Activated CD8-positive, alpha-beta memory T cell treated with anti-CD3 and anti-CD28 coated beads for 48 hours (primary cell): ENCODE results near the gene SNRK.

Experiments
- DNase-seq, 3 experiments: peaks; one replicate each; pipeline ENCODE4 v3.0.0-alpha.2; 2020; ENCODE audit warnings: low read depth in 2 of 3, low spot score in 2 of 3

Gene SNRK

DNA sequence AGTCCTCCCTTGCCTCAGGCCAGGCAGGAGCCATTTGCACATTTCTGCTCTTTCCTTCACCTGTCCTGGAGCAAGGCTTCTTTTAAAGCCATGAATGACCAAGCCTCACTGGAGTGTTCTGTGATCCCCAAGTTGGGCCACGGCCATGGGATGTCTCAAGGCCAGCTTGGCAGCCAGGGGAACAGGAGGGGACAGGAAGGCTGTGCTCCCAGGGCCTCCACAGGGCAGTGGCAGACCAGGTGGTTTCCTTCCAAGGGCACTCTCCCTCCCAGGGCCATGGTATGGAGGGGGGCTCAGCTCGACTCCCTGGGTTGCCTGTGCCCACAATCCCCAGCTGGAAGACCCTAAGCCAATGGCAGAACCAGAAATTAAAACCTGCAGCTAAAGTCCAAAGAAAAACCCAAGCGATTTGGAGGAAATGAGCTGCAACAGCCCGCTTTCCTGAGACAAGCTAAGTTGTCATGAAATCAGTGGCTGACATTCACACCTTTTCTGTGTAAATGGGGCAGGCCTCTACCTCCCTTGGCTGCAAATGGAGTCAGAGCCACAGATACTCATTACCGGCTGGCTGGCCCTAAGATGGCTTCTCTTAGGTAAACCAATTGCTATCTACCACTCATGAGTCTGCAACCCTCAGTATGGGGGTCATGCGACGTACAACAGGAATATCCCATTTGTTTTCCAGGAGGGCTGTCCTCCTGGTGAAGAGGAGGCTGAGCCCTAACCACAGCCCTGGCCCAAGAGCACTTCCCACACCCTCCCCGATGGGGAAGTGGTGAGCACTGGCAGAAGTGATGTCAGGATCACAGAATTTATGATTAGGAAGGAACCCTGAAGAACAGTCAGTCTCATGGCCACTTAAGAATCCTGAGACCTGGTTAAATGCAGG is 83.3 kb downstream of the SNRK start:
- no peak for DNase-seq

DNA sequence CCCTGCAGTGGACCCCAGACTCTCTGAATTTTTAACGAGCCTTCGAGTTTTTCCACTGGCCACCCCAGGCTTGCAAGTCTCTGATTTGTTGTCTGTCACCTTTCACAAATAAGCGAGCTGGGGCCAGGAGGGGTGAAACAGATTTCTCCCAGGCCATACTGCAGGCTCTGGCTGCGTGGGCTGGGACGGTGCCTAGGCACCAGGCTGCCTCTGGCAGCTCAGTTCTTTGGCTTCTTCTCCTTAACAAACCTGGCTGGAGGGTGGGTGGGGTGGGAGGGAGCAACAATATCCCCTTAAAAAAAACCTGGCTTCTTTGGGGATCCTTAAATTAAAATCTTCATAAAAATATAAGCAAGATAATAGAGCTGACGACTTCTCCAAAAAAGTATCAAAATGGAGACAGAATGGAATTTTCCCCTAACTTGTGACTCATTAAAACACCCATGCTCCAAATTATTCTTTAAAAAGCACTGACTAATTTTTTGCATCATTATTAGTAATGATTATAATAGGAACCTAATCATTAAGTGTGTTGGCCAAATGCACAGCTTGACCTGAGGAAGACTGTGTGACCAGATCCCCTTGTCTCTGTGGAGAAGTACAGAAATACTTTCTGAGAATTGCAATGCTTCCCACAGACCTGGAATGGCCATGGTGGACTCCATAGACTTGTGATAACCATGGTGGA is 84.1 kb downstream of the SNRK start:
- DNase-seq = no peak

DNA sequence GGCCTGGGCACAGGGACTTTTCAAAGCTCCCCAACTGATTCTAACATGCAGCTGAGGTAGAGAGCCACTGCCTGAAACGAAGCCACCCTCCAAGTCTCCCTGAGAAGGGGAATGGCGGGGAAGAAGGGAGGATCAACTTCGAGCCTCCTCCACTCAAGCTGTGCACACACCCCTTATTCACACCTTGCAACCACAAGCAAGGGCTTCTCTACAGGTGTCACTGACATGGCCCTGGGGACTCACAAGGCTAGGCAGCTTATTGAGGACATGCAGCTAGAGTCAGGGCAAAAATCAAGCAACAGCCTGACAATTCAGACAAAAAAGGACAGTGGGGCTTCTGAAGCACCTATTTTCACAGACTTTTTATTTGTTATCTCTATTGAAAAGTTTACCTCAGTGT is 85.2 kb downstream of the SNRK start:
- no peak for DNase-seq

DNA sequence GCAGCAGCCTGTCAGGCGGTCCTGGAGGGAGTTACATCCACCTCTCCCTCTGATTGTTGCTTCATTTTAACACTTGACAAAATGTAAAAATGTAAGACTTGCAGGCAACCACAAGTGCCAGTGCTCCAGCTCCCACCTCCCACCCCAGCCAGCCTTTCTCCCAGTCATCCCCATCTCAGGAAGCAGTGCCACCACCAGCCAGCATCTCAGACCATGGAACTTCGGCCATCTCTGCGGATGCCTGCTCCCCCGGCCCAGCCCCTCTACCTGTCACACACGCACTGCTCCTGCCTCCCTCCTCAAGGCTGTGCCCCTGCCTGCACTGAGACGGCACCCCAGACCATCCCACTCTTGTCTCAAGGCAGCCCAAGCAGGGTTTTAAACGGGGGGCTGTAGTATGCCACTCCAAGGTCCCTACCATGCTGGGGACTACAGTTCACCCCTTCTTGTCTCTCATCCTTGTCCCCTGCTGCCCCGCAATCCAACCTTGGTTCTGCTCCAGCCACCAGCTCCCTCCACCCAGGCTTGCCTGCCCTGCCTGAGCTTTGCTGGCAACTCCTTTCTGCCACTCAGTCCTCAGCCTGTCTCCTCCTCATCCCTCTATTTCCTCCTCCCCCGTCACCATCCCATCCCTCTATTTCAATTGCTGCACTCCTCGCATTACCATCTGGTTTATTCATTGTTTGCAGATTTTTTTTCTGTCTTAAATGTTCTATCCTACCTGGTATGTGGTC is 85.8 kb downstream of the SNRK start:
- no peak for DNase-seq

DNA sequence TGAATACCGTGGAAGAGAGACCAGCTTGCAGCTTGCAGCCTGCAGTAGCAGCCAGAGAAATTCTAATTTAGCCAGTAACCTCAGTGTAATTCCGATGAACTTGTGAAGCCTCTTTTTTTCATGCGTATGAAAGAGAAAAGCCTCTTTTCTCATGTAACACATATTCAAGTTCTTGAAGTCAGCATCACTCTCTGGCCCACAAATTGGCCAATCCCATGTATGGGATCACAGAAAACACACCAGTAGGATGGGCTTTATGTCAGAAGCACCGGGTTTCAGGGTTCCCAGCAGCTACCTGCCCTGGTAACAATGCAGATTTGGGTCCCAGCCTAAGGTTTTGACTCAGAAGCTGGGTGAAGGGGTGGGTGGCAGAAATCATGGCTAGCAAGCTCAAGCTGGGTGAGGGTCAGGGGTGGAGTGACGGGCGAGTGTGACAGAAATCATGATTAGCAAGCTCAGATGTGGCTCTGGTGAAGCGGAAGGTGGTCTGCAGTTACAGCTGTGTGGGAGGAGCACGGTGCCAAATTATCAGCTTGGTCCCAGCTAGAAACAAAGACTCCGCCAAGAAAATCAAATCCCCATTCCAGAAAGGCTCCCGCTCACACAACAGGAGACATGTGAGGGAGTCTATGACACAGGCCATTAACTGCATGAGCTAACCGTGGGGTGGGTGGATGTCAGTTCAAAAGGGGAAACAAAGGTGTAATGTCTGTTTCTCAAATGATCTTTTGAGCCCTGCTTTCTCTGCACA is 86.6 kb downstream of the SNRK start:
- DNase-seq = no peak

DNA sequence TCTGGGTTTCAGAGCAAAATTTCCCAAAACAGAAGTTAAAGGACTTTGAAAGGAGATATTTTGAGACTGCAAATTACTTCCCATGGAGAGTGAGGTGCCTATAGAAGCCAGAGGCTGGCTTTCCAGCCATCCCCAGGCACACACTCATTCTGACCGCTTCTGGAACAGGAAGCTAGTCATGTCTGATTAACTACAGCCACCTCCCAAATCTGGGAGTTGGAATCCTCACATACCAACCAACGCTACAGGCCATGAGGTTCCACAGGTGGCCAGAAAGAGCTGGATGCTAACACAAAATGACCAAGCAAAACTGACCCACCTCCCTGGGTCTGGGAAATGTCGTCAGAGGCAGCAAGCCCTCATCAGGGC is 87.2 kb downstream of the SNRK start:
- DNase-seq = no peak

DNA sequence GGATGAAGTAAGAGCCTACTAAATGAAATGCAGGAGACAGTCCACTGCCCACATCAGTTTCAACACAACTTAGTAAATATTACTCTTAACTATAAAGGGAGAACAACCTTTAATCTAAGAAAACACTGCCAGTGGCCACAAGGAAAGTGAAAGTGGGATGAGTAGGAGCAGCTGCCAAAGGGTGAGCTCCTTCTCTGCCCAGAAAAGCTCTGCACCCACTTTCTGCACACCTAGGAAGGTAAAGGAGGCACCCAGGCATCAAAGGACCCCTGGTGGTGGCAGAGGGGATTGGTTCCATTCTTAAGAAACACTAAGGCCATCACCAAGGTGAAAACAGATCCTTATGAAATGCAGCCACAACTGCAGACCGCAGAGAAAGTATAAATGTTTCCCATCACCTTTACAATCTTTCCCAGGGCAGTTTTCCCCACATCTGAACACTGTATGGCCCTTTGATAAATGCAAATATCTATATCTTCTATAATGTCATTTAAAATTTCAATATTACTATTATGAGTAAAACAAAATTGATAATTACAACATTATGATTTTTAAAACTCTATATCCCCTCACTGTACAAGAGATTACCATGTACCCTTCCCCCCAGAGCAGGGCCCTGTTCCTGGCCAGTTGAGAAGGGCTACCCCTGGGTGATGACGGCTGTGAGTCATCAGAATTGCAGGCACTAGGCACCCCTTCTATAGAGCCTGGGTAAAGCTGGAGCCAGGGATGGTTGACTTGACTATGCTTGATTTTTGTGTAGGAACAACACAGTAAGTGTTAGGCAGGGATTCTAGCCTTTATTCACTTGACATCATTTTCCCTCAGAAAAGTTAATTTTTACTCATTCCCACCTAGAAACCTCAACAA is 92.0 kb downstream of the SNRK start:
- peak in 2 of 3 experiments; percentile 12 to 39 for DNase-seq

DNA sequence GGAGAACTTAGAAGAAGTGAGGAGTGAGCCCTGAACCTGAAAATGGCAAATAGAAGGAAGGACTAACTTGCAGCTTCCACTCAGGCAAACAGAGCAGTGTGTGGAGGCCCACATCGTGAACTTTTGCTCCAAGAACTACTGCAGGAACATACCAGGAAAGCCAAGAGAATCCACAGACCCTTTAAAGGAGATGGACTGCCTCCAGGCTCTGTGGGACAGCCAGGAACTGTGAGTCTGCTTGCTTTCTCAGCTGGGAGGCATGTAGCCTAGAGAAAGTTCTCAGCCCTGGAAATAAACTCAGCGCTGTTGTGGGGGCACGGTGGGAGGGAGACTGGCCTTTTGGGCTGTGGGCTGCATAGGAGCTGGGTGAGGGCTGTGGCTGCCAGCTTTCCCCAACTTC is 93.0 kb downstream of the SNRK start:
- DNase-seq = no peak

DNA sequence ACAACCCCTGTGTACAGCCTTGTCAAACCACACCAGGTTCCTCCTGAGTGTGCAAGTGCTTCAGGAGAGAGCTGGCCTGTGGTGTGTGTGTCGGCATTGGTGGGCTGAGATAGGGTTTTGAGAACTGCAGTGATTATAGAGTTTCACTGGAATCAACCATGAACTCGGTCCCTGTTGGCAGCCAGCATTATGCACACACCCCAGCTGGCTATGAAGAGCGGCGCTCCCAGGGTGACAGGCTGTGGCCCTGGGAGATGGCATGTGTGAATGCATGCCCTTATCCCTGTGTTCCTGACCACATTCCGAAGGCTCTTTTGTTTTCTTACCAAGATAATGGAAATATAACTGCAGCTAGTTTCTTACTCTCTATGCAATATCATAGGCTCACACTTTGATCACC is 101.8 kb downstream of the SNRK start:
- no peak for DNase-seq

DNA sequence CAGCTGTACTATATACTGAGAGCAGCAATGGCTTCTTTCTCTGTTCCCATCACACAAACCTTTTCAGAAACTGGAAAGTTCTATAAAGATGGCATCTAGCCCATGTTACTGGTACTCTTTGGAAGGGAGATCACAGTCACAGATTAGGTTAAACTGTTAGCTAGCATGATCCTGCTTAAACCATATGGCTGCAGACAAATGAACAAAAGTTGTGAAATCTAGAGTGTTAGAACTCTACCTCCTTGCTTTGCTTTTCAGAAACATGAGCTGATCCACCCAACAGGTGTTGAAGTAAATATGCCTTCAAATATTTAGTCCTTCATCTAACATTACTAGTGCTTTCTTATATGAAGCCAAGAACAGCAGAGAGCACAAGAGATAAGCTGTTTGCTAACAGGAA is 102.6 kb downstream of the SNRK start:
- no peak for DNase-seq

DNA sequence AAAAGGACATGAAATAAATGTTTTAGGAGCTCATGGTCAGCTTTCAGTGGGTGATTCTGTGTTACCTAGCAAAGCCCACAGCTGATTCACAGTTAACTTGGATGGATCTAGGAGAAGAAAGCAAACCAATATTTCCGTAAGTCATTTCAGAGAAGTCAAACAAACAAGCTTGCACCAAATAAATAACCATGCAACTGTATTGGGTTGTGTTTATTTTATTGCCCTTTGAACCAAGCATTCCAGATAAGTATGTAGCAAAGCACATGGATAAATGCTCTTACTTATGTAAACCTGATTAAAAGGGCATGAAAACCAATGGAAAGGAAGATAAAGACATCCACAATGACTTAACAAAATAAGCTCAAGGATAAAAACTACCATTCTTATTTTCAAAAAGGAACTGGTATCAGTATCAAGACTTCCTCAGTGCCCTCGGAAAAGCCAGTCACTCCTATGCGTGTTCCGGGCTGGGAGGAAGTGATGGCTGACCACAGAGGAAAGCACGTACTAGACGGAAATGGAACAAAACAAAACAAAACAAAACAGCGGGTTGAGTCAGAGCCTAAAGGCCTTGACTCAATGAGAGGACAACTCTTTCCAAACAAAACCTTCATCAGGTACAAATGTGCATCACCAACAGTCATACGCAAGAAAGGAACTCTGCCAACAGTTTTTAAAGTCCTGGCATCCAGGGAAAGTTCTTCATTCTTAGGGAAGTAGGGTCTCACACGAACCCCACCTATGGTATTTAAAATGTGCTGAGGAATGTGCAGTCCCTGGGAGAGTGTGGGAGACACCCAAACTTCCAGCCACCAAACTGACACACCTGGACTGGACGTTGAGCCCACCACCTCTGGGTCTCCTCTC is 103.3 kb downstream of the SNRK start:
- DNase-seq = peak in 2 of 3 experiments; percentile 20 to 31

DNA sequence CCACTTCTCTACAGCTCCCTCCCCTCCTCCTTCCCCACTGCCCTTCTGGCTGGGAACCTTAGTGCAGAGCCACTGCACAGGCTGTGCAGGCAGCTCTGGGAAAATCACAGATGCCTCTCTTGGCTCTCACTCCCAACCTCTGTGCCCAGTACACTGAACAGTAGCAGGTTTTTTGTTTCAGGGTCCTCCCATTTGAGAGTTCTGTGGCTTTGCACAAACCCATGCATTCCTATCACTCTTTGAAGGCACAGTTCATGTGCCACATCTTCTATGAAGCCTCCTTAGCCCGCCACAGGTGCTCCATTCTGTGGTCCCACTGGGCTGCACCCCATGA is 103.9 kb downstream of the SNRK start:
- no peak for DNase-seq

DNA sequence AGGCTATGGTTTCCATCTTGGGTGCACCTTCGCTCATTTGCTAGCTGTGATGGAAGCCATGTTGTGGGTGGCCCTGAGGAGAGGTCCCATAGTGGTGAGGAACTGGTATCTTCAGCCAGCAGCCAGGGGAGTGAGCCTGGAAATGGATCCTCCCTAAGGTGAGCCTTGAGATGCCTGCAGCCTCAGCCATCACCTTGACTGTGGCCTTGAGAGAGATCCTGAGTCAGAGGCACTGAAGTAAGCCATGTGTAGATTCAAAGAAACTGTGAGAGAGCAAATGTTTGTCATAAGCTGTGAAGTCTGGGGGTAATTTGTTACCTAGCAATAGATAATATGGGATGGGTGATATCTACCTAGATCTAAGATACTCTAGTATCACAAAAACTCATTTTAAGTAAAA is 105.3 kb downstream of the SNRK start:
- no peak for DNase-seq

DNA sequence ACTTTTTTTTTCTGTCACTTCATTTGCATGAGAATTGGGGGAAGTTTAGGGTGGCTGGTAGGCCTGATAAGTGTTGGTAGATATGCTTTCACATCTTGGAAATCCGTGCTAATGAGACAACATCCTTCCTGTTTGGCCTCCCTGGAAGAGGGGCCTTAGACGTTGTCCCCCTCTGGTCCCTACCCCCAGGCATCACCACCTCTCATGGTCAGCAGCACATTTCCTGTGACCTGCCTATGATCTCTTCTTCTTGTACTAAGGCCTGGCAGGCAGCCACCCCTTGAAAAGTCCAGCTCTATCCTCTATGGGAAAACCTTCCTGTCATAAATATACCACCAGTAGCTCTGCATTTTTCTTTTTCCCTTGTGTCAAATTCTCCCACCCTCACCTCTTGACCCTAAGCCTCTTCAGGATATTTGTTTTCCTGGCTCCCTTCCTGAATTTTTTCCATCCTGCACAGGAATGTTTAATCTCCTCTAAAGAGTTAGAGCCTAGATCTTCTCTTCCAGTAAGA is 107.8 kb downstream of the SNRK start:
- DNase-seq = no peak

DNA sequence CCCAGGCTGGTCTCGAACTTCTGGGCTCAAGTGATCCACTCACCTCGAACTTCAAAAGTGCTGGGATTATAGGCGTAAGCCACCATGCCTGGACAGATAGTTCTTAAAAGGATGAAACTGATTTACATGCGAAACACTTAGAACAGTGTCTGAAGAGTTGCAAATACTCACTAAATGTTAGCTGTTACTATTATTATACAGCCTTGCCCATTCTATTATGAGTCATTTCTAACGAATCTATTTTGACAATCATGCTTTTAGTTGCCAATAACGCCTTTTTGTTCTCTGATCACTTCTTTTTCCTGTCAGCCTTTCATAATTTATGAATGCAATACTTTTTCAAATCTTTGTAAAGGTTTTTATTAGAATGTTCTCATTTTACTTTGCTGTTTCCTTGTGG is 112.7 kb downstream of the SNRK start:
- DNase-seq = no peak

DNA sequence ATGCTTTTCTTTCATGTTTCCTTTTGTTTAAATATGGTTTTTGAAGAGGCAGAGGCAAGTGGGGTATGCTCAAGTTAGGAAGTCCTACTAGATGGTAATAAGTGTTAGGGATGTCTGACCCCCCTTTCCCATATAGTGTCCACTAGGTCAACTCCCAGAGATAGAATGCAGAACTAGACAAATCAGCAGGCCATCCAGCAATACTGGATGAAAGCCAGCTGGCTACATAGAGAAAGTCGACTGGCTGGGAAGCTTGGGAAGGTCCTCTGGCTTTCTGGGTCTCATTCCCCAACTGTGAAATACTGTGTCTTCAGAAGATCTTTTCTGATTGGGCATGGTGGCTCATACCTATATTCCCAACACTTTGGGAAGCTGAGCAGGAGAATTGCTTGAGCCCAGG is 113.8 kb downstream of the SNRK start:
- no peak for DNase-seq
